Caco-2 (cell line): Measurements from ENCODE around the gene ASMTL. TPM values are rescaled to one million over a fixed set of nuclear protein-coding genes. Genes with fewer than 3 reads are reported as not detected.
A peak's percentile ranks its signal among the peaks of the same experiment; 100 is the strongest.

Experiments
- BruUV-seq: library from RNA; stranded (reverse); fragments of 400-500 nt; replicated peaks from 2 replicates; lab custom pipeline; 2021; lab: Mats Ljungman, UMichigan
- CTCF ChIA-PET: fragments of 300-600 bp; sonication (Branson Sonifier 250); formaldehyde crosslinking; loops from one replicate; lab custom pipeline; 2022; ENCODE audit warnings: antibody characterized with exemption; lab: Charles Lee
- POLR2A ChIA-PET: fragments of 300-600 bp; sonication (Branson Sonifier 250); formaldehyde crosslinking; loops from one replicate; lab custom pipeline; 2022; ENCODE audit warnings: antibody characterized with exemption; lab: Charles Lee
- DNase-seq, 2 experiments: peaks; one replicate each; pipeline versions ENCODE4 v3.0.0 to v3.0.0-alpha.2; 2020 to 2022
- H3K27me3 ChIP-seq: replicated peaks from 2 replicates; pipeline ENCODE4 v1.6.0; 2011; ENCODE audit warnings: low read length; ENCODE audit not compliant: control insufficient read depth, insufficient read depth
- H3K36me3 ChIP-seq: 2 replicates; pipeline ENCODE4 v1.5.1; 2011; ENCODE audit warnings: low read length; ENCODE audit not compliant: control insufficient read depth, insufficient read depth
- H3K4me1 ChIP-seq: fragments of 250-450 bp; sonication (Bioruptor Pico); 2 replicates; pipeline ENCODE4 v1.5.1; 2020; ENCODE audit warnings: mild to moderate bottlenecking
- H3K4me3 ChIP-seq: 2 replicates; pipeline ENCODE4 v1.5.1; 2011; ENCODE audit warnings: low read depth, mild to moderate bottlenecking, control low read depth, low read length
- H3K9me3 ChIP-seq: fragments of 250-450 bp; sonication (Bioruptor Pico); 2 replicates; pipeline ENCODE4 v1.5.1; 2020; ENCODE audit warnings: mild to moderate bottlenecking, moderate library complexity
- H3K27ac Mint-ChIP-seq: one replicate; pipeline ENCODE4 v1.8.0; 2022; ENCODE audit warnings: mixed read lengths; ENCODE audit not compliant: unreplicated experiment
- H3K27me3 Mint-ChIP-seq: one replicate; pipeline ENCODE4 v1.8.0; 2022; ENCODE audit warnings: mixed read lengths; ENCODE audit not compliant: insufficient read depth, unreplicated experiment
- H3K36me3 Mint-ChIP-seq: one replicate; pipeline ENCODE4 v1.8.0; 2022; ENCODE audit warnings: mild to moderate bottlenecking, mixed read lengths; ENCODE audit not compliant: insufficient read depth, unreplicated experiment
- H3K4me1 Mint-ChIP-seq: one replicate; pipeline ENCODE4 v1.8.0; 2022; ENCODE audit warnings: low read depth, mixed read lengths; ENCODE audit not compliant: unreplicated experiment
- H3K4me3 Mint-ChIP-seq: one replicate; pipeline ENCODE4 v1.8.0; 2022; ENCODE audit warnings: mild to moderate bottlenecking, moderate library complexity, mixed read lengths; ENCODE audit not compliant: unreplicated experiment
- H3K9me3 Mint-ChIP-seq: one replicate; pipeline ENCODE4 v1.8.0; 2022; ENCODE audit warnings: mixed read lengths; ENCODE audit not compliant: unreplicated experiment
- CTCF ChIP-seq, 2 experiments: fragments of 200-600 bp in 1 of 2; IDR thresholded peaks; 1 replicate in 1 of 2; 2 replicates in 1 of 2; pipeline versions ENCODE4 v1.5.1 to v1.8.0; 2011 to 2022; ENCODE audit warnings: antibody characterized with exemption in 1 of 2, control low read depth in 1 of 2, inconsistent platforms in 1 of 2, low read depth in 1 of 2, low read length in 1 of 2, mild to moderate bottlenecking in 1 of 2, moderate library complexity in 1 of 2; ENCODE audit not compliant: insufficient read depth in 1 of 2, severe bottlenecking in 1 of 2, unreplicated experiment in 1 of 2
- intact Hi-C: fragments of 100-400 bp; cut with micrococcal nuclease; formaldehyde crosslinking; loops from one replicate; pipeline ENCODE4 v1.10.0; 2022; ENCODE audit not compliant: unreplicated experiment
- total RNA-seq: library from RNA; stranded (reverse); gene quantifications from 2 replicates; pipeline ENCODE4 v1.2.3, GENCODE V29; 2022

Gene ASMTL
- total RNA-seq, 1 experiment from 2014 or later = 17.4 TPM

- no peak for DNase-seq
- Histone ChIP-seq H3K36me3 (no peaks in the 10 kb centered on the region; the same call in 1 of the 2 replicates), H3K9me3 (no peaks in the 10 kb centered on the region), H3K27me3 (no peaks in the 10 kb centered on the region), H3K4me3 (no peak overlapping the region), H3K4me1 (no peaks in the 10 kb centered on the region)
- CTCF ChIA-PET = no interaction called here
- TF ChIP-seq CTCF (IDR thresholded peaks at IDR 0.05; ENCODE audit: insufficient read depth in 1 of 2, low read depth in 1 of 2, low read length in 1 of 2, severe bottlenecking in 1 of 2, unreplicated experiment in 1 of 2) = no peak
- H3K9me3 Mint-ChIP-seq = peaks cover 17% of the 10 kb centered on the region
- no peaks in the 10 kb centered on the region for H3K4me1 Mint-ChIP-seq
- intact Hi-C loops = no loop called here
- peaks cover 34% of the 10 kb centered on the region for H3K36me3 Mint-ChIP-seq
- H3K27me3 Mint-ChIP-seq = no peaks in the 10 kb centered on the region
- no TSS peak for BruUV-seq
- no peak overlapping the region for H3K4me3 Mint-ChIP-seq
- no peak overlapping the region for H3K27ac Mint-ChIP-seq
- POLR2A ChIA-PET = no interaction called here
Observed at GRCh38 chrX:1440506-1440905, 12.2 kb downstream of the ASMTL start.

- POLR2A ChIA-PET = no interaction called here
- no peak overlapping the region for H3K4me3 ChIP-seq
- intact Hi-C loops = no loop called here
- DNase-seq = peak in 1 of 2 experiments; percentile 19
- CTCF ChIA-PET = no interaction called here
- peaks cover 19% of the 10 kb centered on the region for H3K36me3 Mint-ChIP-seq
- no peak overlapping the region for H3K27ac Mint-ChIP-seq
- H3K4me3 Mint-ChIP-seq = no peak overlapping the region
- TF ChIP-seq CTCF (IDR thresholded peaks at IDR 0.05; ENCODE audit: insufficient read depth in 1 of 2, low read depth in 1 of 2, low read length in 1 of 2, severe bottlenecking in 1 of 2, unreplicated experiment in 1 of 2) = no peak
- H3K4me1 Mint-ChIP-seq = no peaks in the 10 kb centered on the region
- no peaks in the 10 kb centered on the region for H3K27me3 ChIP-seq
- BruUV-seq = no TSS peak
- H3K4me1 ChIP-seq = no peaks in the 10 kb centered on the region
- no peaks in the 10 kb centered on the region for H3K9me3 Mint-ChIP-seq
- H3K9me3 ChIP-seq = no peaks in the 10 kb centered on the region
- H3K36me3 ChIP-seq = no peaks in the 10 kb centered on the region; the same call in 1 of the 2 replicates
- no peaks in the 10 kb centered on the region for H3K27me3 Mint-ChIP-seq
Observed at GRCh38 chrX:1435241-1435895, 17.3 kb downstream of the ASMTL start.

- TF ChIP-seq CTCF (IDR thresholded peaks at IDR 0.05; ENCODE audit: insufficient read depth in 1 of 2, low read depth in 1 of 2, low read length in 1 of 2, severe bottlenecking in 1 of 2, unreplicated experiment in 1 of 2) = no peak
Observed at GRCh38 chrX:1434871-1435240, 17.9 kb downstream of the ASMTL start.

More at GRCh38 chrX:1434871-1435240, 17.9 kb downstream of the ASMTL start:
- H3K4me1 Mint-ChIP-seq = no peaks in the 10 kb centered on the region
- no peaks in the 10 kb centered on the region for H3K9me3 Mint-ChIP-seq
- Histone ChIP-seq H3K36me3 (no peaks in the 10 kb centered on the region; the same call in 1 of the 2 replicates), H3K4me1 (no peaks in the 10 kb centered on the region), H3K27me3 (no peaks in the 10 kb centered on the region), H3K9me3 (no peaks in the 10 kb centered on the region), H3K4me3 (no peak overlapping the region)
- no peak for DNase-seq
- CTCF ChIA-PET = no interaction called here
- BruUV-seq = no TSS peak
- intact Hi-C loops = no loop called here
- H3K27me3 Mint-ChIP-seq = no peaks in the 10 kb centered on the region
- no peak overlapping the region for H3K27ac Mint-ChIP-seq
- no peak overlapping the region for H3K4me3 Mint-ChIP-seq
- POLR2A ChIA-PET = no interaction called here
- H3K36me3 Mint-ChIP-seq = peaks cover 19% of the 10 kb centered on the region
